GM18909 (cell line): Measurements from ENCODE around the gene CUL4B.
A peak's percentile ranks its signal among the peaks of the same experiment; 100 is the strongest.
"Not testable (repeated sequence)": the region's sequence is repeated elsewhere in the genome, so short reads cannot be mapped to it uniquely, and the experiment has no call there.

Source experiments
- ATAC-seq: cut with Tn5 transposase; IDR thresholded peaks from one replicate; pipeline ENCODE4 v1.9.1; 2021; ENCODE audit warnings: mild to moderate bottlenecking; ENCODE audit not compliant: unreplicated experiment, poor library complexity

The CUL4B gene

GRCh38 chrX:120534413-120535205 lies 26.2 kb downstream of the CUL4B start:
- ATAC-seq: no peak

- ATAC-seq: no peak
Observed at GRCh38 chrX:120522820-120523219, 37.9 kb downstream of the CUL4B start.

GRCh38 chrX:120517936-120518335 lies 42.8 kb downstream of the CUL4B start:
- no peak for ATAC-seq

GRCh38 chrX:120514236-120514635 lies 46.5 kb downstream of the CUL4B start:
- no peak for ATAC-seq

- ATAC-seq: peak; percentile 55
Observed at GRCh38 chrX:120512627-120513026, 48.1 kb downstream of the CUL4B start.

DNA sequence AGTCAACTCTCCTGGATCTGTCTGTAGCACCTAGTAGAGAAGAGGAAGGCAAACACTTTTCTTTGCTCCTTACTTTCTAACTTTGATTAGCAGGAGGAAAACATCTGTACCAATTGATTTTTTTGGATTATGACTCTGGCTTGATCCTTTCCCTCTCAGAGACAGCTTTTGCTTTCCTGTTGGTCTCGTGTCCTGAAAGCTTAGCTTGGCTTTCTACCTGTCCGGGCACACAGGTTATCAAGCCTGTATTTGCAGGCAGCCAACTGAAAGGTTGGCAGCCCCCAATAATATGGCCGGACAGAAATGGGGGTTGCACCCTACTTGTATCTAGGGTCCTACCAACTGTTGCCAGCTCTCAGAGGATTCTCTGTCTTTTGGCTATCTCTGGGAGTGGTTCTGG lies 48.5 kb downstream of the CUL4B start:
- no peak for ATAC-seq

- ATAC-seq: no peak
Observed at GRCh38 chrX:120504569-120504968, 56.2 kb downstream of the CUL4B start.

DNA sequence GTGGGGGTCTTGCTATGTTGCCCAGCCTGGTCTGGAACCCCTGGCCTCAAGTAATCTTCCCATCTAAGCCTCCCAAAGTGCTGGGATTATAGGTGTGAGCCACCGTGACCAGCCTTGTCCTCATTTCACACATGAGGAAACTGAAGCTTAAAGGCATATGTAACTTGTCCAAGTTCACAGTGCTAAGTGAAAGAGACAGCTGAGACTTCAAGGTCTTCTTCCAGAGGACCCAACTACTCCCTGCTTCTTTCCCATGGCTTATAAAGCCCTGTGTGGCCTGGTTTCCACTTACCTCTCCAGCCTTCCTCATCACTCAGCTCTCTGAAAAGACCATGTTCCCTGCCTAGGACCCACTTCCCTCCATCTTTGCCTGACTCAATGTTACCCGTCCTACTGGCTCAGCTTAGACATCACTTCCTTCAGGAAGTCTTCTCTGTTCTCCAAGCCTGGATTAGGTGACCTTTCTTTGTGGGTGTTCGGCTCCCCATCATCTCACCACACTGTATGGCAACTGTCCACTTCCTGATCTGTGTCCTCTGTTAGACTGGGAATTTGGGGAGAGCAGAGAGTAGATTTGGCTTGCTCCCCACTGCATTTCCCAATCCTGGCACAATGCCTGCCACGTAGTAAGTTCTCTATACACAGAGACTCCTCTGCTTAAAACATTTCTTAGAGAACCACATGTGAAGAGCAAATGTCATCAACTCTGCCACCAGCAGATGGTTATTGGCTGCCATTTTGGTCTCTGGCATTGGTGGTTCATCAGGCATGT lies 61.3 kb downstream of the CUL4B start:
- ATAC-seq: no peak

- ATAC-seq: not testable (repeated sequence)
Observed at GRCh38 chrX:120490119-120490518, 70.6 kb downstream of the CUL4B start.

DNA sequence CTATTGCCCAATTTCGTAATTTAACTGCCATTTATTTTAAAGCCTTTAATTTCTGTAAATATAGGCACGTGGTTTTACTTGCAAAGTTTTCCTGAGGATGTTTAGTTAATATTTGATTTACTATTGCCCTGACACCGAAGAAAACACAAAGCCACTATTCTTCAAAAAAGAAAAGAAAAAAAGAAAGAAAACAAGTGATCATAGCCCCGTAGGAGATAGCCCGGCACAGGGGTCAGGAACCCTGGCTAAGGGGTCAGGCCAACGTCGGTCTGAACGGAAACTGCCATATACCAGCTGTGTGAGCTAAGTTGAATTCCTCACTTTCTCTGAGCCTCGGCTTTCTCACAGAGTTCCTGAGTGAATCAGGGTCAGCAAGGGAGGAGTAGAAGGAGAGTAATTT lies 74.0 kb downstream of the CUL4B start:
- no peak for ATAC-seq

DNA sequence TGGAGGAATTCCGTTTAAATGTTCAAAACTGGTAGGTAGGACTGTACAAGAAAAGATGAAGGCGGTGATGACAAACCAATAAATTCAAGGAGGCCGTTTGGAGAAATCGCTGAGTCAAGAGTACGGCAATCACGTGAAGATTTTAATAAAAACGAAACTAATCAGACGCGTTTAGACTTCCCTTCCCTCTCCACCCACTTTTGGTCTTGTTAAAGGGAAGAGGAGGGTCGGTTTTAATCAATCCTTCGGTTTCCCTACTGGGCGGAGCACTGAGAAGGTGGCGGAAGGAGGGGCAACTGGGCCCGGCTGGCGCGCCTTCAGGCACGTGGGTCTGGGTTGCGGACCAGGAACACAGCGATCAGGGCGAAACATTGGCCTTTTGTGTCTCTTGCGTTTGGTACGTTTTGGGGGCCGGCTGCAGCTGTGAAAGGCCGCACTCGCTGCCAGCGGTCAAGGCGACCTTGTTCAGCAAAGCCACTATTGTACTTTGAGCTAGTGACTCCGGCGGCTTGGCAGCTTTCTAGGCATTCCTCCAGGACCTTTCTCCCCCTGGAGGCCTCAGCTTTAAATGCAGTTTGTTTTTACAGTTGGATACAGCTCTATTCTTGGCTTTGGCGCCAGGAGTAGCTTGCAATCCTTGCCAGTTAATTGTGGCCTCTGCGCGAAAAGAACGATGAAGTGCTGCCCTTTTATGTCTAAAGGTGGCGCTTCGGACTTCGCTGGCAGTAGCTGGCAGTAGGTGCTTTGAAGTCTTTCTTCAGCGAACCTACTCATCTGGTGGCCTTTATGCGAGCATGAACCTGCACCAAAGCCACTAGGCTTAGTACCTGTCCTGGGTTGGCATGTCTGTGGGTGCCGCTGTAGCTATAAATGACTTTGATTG lies 74.9 kb downstream of the CUL4B start:
- peak; percentile 82 for ATAC-seq

DNA sequence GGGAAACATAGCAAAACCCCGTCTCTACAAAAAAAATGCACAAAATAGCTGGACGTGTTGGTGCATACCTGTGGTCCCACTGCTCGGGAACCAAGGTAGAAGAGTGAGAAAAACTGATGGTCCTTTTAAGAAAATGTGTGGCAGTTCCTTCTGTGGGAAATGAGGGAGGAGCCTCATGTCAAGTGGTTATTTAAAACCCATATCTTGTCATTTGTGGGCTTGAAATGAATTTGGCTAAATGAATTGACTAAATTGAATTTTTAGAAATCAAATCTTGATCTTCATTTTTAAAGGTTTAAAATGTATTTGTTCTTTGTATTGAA lies 75.5 kb downstream of the CUL4B start:
- no peak for ATAC-seq

GRCh38 chrX:120477453-120477852 lies 83.3 kb downstream of the CUL4B start:
- no peak for ATAC-seq

DNA sequence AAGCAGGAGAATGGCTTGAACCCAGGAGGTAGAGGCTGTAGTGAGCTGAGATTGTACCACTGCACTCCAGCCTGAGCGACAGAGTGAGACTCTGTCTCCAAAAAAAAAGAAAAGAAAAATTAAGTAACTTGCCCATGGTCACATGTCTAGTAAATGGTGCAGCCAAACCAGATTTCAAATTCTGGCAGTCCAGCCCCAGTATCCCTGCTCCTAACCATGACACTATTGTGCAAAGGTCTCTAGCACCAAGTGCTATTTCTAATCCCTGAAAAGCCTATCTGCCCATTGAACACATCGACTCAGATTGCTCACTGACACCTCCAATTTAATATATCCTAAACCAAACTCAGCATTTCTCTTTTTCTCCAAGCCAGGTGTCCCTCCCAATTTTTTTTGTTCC lies 84.0 kb downstream of the CUL4B start:
- ATAC-seq: no peak

- not testable (repeated sequence) for ATAC-seq
Observed at GRCh38 chrX:120475447-120475846, 85.3 kb downstream of the CUL4B start.
